Neutrophil (primary cell): ENCODE results near the gene SMLR1.

ENCODE experiments used
- H3K27ac ChIP-seq: fragments of 200-600 bp; sonication (generic); 2 replicates; pipeline ENCODE4 v1.5.1; 2016; ENCODE audit warnings: mild to moderate bottlenecking, moderate library complexity
- H3K27me3 ChIP-seq: fragments of 200-600 bp; sonication (generic); 2 replicates; pipeline ENCODE4 v1.6.0; 2016; ENCODE audit warnings: mild to moderate bottlenecking
- H3K36me3 ChIP-seq: fragments of 200-600 bp; sonication (generic); 2 replicates; pipeline ENCODE4 v1.5.1; 2017
- H3K4me1 ChIP-seq, 2 experiments: fragments of 200-600 bp in 1 of 2; sonication (generic) in 1 of 2; 1 replicate in 1 of 2; 2 replicates in 1 of 2; pipeline versions ENCODE4 v1.5.1 to v1.6.1; 2013 to 2016; ENCODE audit warnings: low read depth in 1 of 2, low read length in 1 of 2, mild to moderate bottlenecking in 1 of 2, moderate library complexity in 1 of 2; ENCODE audit not compliant: control insufficient read depth in 1 of 2, insufficient read depth in 1 of 2
- H3K4me3 ChIP-seq, 2 experiments: fragments of 200-600 bp in 1 of 2; sonication (generic) in 1 of 2; 1 replicate in 1 of 2; 2 replicates in 1 of 2; pipeline ENCODE4 v1.5.1; 2013 to 2016; ENCODE audit warnings: low read depth in 1 of 2, low read length in 1 of 2, mild to moderate bottlenecking in 1 of 2, moderate library complexity in 1 of 2
- H3K9me3 ChIP-seq: fragments of 200-600 bp; sonication (generic); 2 replicates; pipeline ENCODE4 v1.5.1; 2016
- CTCF ChIP-seq: fragments of 200-600 bp; sonication (generic); IDR thresholded peaks from 2 replicates; pipeline ENCODE4 v1.5.1; 2016; ENCODE audit warnings: antibody characterized with exemption

The SMLR1 gene

GRCh38 chr6:130837067-130837466 lies 9.9 kb downstream of the SMLR1 start:
- Histone ChIP-seq H3K36me3 (no peaks in the 10 kb centered on the region), H3K4me3 (no peak overlapping the region), H3K9me3 (no peaks in the 10 kb centered on the region), H3K27ac (no peak overlapping the region), H3K4me1 (no peaks in the 10 kb centered on the region), H3K27me3 (no peaks in the 10 kb centered on the region)
- no peak for TF ChIP-seq CTCF

GRCh38 chr6:130838250-130838860 lies 11.1 kb downstream of the SMLR1 start:
- H3K4me1 ChIP-seq: no peaks in the 10 kb centered on the region
- no peaks in the 10 kb centered on the region for H3K27me3 ChIP-seq
- no peaks in the 10 kb centered on the region for H3K36me3 ChIP-seq
- no peak overlapping the region for H3K27ac ChIP-seq
- no peak for TF ChIP-seq CTCF
- no peak overlapping the region for H3K4me3 ChIP-seq
- H3K9me3 ChIP-seq: no peaks in the 10 kb centered on the region

GRCh38 chr6:130838951-130839350 lies 11.7 kb downstream of the SMLR1 start:
- no peaks in the 10 kb centered on the region for H3K9me3 ChIP-seq
- no peaks in the 10 kb centered on the region for H3K4me1 ChIP-seq
- no peaks in the 10 kb centered on the region for H3K27me3 ChIP-seq
- no peak overlapping the region for H3K4me3 ChIP-seq
- no peaks in the 10 kb centered on the region for H3K36me3 ChIP-seq
- TF ChIP-seq CTCF: no peak
- no peak overlapping the region for H3K27ac ChIP-seq

GRCh38 chr6:130839379-130839778 lies 12.2 kb downstream of the SMLR1 start:
- no peak overlapping the region for H3K4me3 ChIP-seq
- H3K27ac ChIP-seq: no peak overlapping the region
- H3K27me3 ChIP-seq: no peaks in the 10 kb centered on the region
- TF ChIP-seq CTCF: no peak
- H3K36me3 ChIP-seq: no peaks in the 10 kb centered on the region
- no peaks in the 10 kb centered on the region for H3K4me1 ChIP-seq
- H3K9me3 ChIP-seq: no peaks in the 10 kb centered on the region

- no peaks in the 10 kb centered on the region for H3K27me3 ChIP-seq
- no peak overlapping the region for H3K27ac ChIP-seq
- no peaks in the 10 kb centered on the region for H3K4me1 ChIP-seq
- TF ChIP-seq CTCF: no peak
- no peaks in the 10 kb centered on the region for H3K36me3 ChIP-seq
- no peaks in the 10 kb centered on the region for H3K9me3 ChIP-seq
- no peak overlapping the region for H3K4me3 ChIP-seq
These were observed 12.8 kb downstream of the SMLR1 start for GRCh38 chr6:130840050-130840449.
